KMS-11 (cell line): ENCODE measurements around the gene SDC1.

Experiments used
- H2AFZ ChIP-seq: fragments of 200-600 bp; sonication (generic); 2 replicates; pipeline ENCODE4 v1.6.1; 2016; ENCODE audit warnings: antibody characterized with exemption, mixed run types, low read depth
- H3K27ac ChIP-seq: fragments of 200-600 bp; sonication (generic); 2 replicates; pipeline ENCODE4 v1.6.1; 2016; ENCODE audit warnings: mild to moderate bottlenecking, mixed run types
- H3K27me3 ChIP-seq: fragments of 200-600 bp; sonication (generic); 2 replicates; pipeline ENCODE4 v1.6.1; 2017; ENCODE audit warnings: mild to moderate bottlenecking, low read depth, mixed run types, moderate library complexity; ENCODE audit not compliant: insufficient read depth
- H3K36me3 ChIP-seq: fragments of 200-600 bp; sonication (generic); 2 replicates; pipeline ENCODE4 v1.6.1; 2017; ENCODE audit warnings: mild to moderate bottlenecking, mixed run types; ENCODE audit not compliant: insufficient read depth
- H3K4me1 ChIP-seq: fragments of 200-600 bp; sonication (generic); 2 replicates; pipeline ENCODE4 v1.6.1; 2016; ENCODE audit warnings: mild to moderate bottlenecking, low read depth, mixed run types; ENCODE audit not compliant: poor library complexity, severe bottlenecking
- H3K4me2 ChIP-seq: fragments of 200-600 bp; sonication (generic); 2 replicates; pipeline ENCODE4 v1.7.0; 2016; ENCODE audit warnings: mild to moderate bottlenecking, mixed run types
- H3K4me3 ChIP-seq: fragments of 200-600 bp; sonication (generic); IDR thresholded peaks from 2 replicates; pipeline ENCODE4 v1.6.1; 2017; ENCODE audit warnings: low read depth, low read length, mixed read lengths; ENCODE audit not compliant: insufficient read depth
- H3K79me2 ChIP-seq: fragments of 200-600 bp; sonication (generic); 2 replicates; pipeline ENCODE4 v1.6.1; 2016; ENCODE audit warnings: low read depth, mixed run types; ENCODE audit not compliant: insufficient read depth
- H3K9ac ChIP-seq: fragments of 200-600 bp; sonication (generic); 2 replicates; pipeline ENCODE4 v1.6.1; 2016; ENCODE audit warnings: mild to moderate bottlenecking, mixed run types
- H4K20me1 ChIP-seq: fragments of 200-600 bp; sonication (generic); 2 replicates; pipeline ENCODE4 v1.6.1; 2016; ENCODE audit warnings: mild to moderate bottlenecking, mixed run types; ENCODE audit not compliant: insufficient read depth
- CTCF ChIP-seq: fragments of 200-600 bp; sonication (generic); conservative IDR thresholded peaks from 2 replicates; pipeline ENCODE4 v1.6.1; 2017; ENCODE audit warnings: low read depth, mild to moderate bottlenecking, antibody characterized with exemption, low read length, moderate library complexity, mixed read lengths

The SDC1 gene

DNA sequence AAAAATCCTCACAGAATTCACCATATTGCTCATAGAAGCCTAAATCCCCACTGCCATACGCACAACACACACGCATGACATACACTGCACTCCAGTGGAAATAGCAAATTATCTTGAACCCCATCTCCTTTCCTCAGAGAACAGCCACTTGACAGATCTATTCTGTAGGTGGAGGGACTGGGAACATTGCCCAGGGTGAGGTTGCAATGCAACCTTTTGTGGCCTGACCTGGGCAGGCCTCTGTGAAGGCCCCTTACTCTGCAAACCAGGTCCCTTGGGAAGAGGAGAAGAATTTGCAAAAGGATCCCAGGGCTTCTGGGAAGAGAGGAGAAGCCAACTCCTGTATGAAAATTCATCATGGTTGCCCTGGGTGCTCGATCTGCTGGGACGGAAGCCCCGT lies 51.9 kb downstream of the SDC1 start:
- no peak overlapping the region for H3K9ac ChIP-seq

DNA sequence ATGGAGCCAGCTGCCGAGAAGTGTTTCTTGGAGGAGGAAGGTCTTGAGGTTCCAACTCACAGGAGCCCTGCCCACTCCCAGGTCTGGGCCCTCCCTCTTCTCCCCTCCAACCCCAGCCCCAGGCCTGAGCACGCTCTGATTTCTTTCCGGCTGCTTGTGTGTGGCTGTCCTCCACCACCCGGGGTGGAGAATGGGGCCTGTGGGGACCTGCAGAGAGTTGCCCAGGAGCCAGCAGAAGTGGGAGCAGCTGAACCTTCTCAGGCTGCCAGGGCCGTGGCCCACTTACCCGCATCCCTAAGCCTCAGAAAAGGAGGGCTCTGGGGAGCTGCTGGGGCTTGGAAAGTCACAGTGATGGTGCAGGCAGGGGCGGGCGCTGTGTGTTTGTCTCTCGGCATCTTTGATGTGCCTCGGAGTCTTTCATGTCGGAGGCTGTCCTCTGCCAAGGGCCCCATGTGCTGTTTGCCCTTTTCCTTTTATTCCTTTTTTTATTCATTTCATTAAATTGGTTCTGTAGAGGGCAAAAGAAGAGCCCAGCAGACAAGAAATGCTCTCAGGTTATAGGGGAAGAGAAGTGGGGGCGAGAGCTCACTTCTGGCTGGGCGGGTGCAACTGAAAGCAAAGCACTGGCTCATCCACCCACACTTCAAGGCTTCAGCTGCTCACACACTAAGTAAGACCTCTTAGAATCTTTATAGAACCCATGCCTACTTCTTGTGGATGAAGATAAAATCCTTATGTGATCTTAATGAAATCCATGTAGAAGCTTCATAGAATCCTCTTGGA lies 52.5 kb downstream of the SDC1 start:
- no peaks in the 10 kb centered on the region for H3K36me3 ChIP-seq
- no peaks in the 10 kb centered on the region for H4K20me1 ChIP-seq
- no peak overlapping the region for H2AFZ ChIP-seq
- no peaks in the 10 kb centered on the region for H3K4me1 ChIP-seq
- H3K79me2 ChIP-seq: no peaks in the 10 kb centered on the region
- H3K4me3 ChIP-seq: no peak overlapping the region
- H3K9ac ChIP-seq: no peak overlapping the region
- TF ChIP-seq CTCF: no peak
- no peaks in the 10 kb centered on the region for H3K27me3 ChIP-seq
- no peak overlapping the region for H3K4me2 ChIP-seq
- H3K27ac ChIP-seq: no peak overlapping the region

More for the DNA sequence above, 51.9 kb downstream of the SDC1 start:
- no peak overlapping the region for H3K4me3 ChIP-seq
- H3K4me2 ChIP-seq: no peak overlapping the region
- no peak overlapping the region for H2AFZ ChIP-seq
- no peaks in the 10 kb centered on the region for H3K27me3 ChIP-seq
- no peaks in the 10 kb centered on the region for H3K36me3 ChIP-seq
- no peaks in the 10 kb centered on the region for H3K4me1 ChIP-seq
- H3K27ac ChIP-seq: no peak overlapping the region
- no peaks in the 10 kb centered on the region for H3K79me2 ChIP-seq
- H4K20me1 ChIP-seq: no peaks in the 10 kb centered on the region
- TF ChIP-seq CTCF: no peak

DNA sequence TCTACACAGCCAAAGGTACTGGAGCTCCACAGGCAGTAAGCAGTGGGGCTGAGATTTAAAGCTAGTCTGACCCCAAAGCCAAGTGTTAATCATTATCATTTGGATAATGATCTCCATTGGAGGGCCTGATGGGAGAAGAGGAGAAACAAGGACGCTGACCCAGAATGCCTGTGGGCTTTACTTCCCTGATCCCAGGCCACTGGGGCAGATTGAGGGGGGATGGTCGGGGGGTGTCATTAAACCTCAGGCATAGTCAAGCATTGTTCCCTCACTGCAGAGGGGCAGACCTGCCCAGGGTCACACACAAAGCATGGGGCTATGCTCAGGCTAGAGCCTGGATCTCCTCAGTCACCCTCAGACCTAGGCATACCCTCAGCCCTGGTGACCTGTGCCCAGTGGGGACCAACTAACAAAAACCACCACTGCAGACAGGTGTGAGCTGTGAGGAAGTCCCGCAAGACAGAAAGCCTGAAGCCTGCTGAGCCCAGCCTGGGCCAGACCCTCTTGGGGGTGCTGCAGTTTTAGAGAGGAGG lies 53.4 kb downstream of the SDC1 start:
- no peaks in the 10 kb centered on the region for H3K27me3 ChIP-seq

DNA sequence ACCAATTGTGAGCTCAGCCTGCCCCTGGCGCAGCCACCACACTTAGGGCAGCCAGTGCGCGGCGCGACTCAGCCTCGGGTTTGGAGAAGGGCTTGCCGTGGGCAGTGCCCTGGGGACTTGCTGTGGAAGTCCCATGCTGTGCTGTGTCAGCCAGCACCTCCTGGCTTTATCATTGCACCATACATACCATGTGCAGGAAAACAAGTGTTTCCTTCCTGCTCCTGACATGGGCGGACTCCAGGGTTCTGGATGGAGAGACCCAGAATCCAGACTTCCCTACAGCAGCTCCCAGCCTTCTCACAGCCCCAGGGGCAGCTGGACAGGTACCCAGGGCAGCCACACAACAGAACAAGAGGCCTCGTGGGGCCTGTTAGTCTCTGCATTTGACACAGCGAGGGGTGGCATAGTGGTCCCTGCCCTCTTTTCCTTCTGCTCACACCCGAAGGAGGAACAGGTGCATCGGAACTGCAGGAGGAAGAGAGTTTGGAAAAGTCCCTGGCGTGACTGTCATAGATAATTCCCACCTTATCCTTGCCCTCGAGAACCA lies 54.2 kb downstream of the SDC1 start:
- H3K27me3 ChIP-seq: no peaks in the 10 kb centered on the region
- H3K36me3 ChIP-seq: no peaks in the 10 kb centered on the region
- no peaks in the 10 kb centered on the region for H3K79me2 ChIP-seq
- no peaks in the 10 kb centered on the region for H3K4me1 ChIP-seq
- H2AFZ ChIP-seq: no peak overlapping the region
- H3K4me3 ChIP-seq: no peak overlapping the region
- H3K27ac ChIP-seq: no peak overlapping the region
- H3K4me2 ChIP-seq: no peak overlapping the region
- no peak overlapping the region for H3K9ac ChIP-seq
- no peaks in the 10 kb centered on the region for H4K20me1 ChIP-seq
- no peak for TF ChIP-seq CTCF

More for the DNA sequence above, 53.4 kb downstream of the SDC1 start:
- Histone ChIP-seq H3K4me2 (no peak overlapping the region), H3K36me3 (no peaks in the 10 kb centered on the region), H3K27ac (no peak overlapping the region), H3K9ac (no peak overlapping the region), H3K4me3 (no peak overlapping the region), H3K79me2 (no peaks in the 10 kb centered on the region), H3K4me1 (no peaks in the 10 kb centered on the region), H2AFZ (no peak overlapping the region), H4K20me1 (no peaks in the 10 kb centered on the region)
- no peak for TF ChIP-seq CTCF
